ENCODE data around the gene ECM1. TPM values are rescaled to one million over a fixed set of nuclear protein-coding genes. Genes with fewer than 3 reads are reported as not detected.
A peak's percentile ranks its signal among the peaks of the same experiment; 100 is the strongest.

ECM1 gene
- total and polyA plus RNA-seq, 2 donors (not counting 1 experiment from before 2014, with no cell fraction given), result 25.1 to 108 TPM

GRCh38 chr1:150530491-150531159 lies 22.7 kb downstream of the ECM1 start:
- Histone ChIP-seq H3K4me2 (ENCODE audit: extremely low read depth, insufficient read depth, low read length) (no peak overlapping the region), H2AFZ (ENCODE audit: low read length) (no peak overlapping the region), H3K27ac (ENCODE audit: insufficient read depth, low read length) (no peak overlapping the region), H3K4me3 (replicated peaks in 1 of 4; ENCODE audit: control extremely low read depth in 1 of 4, insufficient read depth in 1 of 4, low read depth in 3 of 4, low read length in 4 of 4) (no peak overlapping the region), H3K4me1 (ENCODE audit: control insufficient read depth, extremely low read depth, insufficient read depth, low read length) (peaks cover 6% of the 10 kb centered on the region), H3K27me3 (ENCODE audit: control insufficient read depth, insufficient read depth, low read length) (no peaks in the 10 kb centered on the region), H3K36me3 (ENCODE audit: control insufficient read depth, insufficient read depth, low read length) (no peaks in the 10 kb centered on the region), H3K9me3 (ENCODE audit: control insufficient read depth, insufficient read depth, low read depth, low read length) (no peaks in the 10 kb centered on the region), H3K9ac (ENCODE audit: insufficient read depth, low read length) (no peak overlapping the region), H4K20me1 (ENCODE audit: control insufficient read depth, extremely low read depth, insufficient read depth, low read length) (no peaks in the 10 kb centered on the region), H3K79me2 (ENCODE audit: control insufficient read depth, insufficient read depth, low read length) (no peaks in the 10 kb centered on the region)
- DNase-seq (ENCODE audit: low read depth in 2 of 2), result no peak
- no peak for TF ChIP-seq EZH2 (IDR thresholded peaks at IDR 0.05; ENCODE audit: low read length, missing control alignments)
- TF ChIP-seq CTCF (conservative IDR thresholded peaks at IDR 0.05 in 1 of 2, IDR thresholded peaks at IDR 0.05 in 1 of 2; ENCODE audit: low read depth in 1 of 2, low read length in 2 of 2), result no peak

DNA sequence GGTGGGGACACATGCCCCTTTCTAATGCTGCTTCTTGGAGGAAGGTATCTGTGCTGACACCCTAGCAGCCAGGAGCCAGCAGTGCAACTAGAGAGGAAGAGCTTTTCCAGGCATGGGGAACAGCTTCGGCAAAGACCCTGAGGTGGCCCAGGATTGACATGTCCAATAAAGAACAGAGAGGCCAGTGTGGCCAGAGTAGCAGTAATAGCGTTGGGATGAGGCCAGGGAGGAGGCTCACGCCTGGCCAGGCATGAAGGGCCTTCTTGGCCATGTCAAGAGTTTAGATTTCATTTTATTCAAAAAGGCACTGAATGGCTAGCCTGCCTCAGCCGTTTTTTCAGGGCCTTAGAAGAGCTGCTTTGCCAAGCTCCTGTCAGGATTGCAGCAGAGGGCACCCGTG lies 25.0 kb downstream of the ECM1 start:
- Histone ChIP-seq H3K4me3 (replicated peaks in 1 of 4; ENCODE audit: control extremely low read depth in 1 of 4, insufficient read depth in 1 of 4, low read depth in 3 of 4, low read length in 4 of 4) (no peak overlapping the region), H3K4me1 (ENCODE audit: control insufficient read depth, extremely low read depth, insufficient read depth, low read length) (peaks cover 12% of the 10 kb centered on the region), H3K9me3 (ENCODE audit: control insufficient read depth, insufficient read depth, low read depth, low read length) (no peaks in the 10 kb centered on the region), H3K4me2 (ENCODE audit: extremely low read depth, insufficient read depth, low read length) (no peak overlapping the region), H4K20me1 (ENCODE audit: control insufficient read depth, extremely low read depth, insufficient read depth, low read length) (no peaks in the 10 kb centered on the region), H3K79me2 (ENCODE audit: control insufficient read depth, insufficient read depth, low read length) (no peaks in the 10 kb centered on the region), H3K9ac (ENCODE audit: insufficient read depth, low read length) (no peak overlapping the region), H3K36me3 (ENCODE audit: control insufficient read depth, insufficient read depth, low read length) (no peaks in the 10 kb centered on the region), H3K27ac (ENCODE audit: insufficient read depth, low read length) (no peak overlapping the region), H2AFZ (ENCODE audit: low read length) (no peak overlapping the region), H3K27me3 (ENCODE audit: control insufficient read depth, insufficient read depth, low read length) (no peaks in the 10 kb centered on the region)
- no peak for TF ChIP-seq EZH2 (IDR thresholded peaks at IDR 0.05; ENCODE audit: low read length, missing control alignments)
- no peak for TF ChIP-seq CTCF (conservative IDR thresholded peaks at IDR 0.05 in 1 of 2, IDR thresholded peaks at IDR 0.05 in 1 of 2; ENCODE audit: low read depth in 1 of 2, low read length in 2 of 2)
- DNase-seq (ENCODE audit: low read depth in 2 of 2), result peak in 1 of 2 donors; percentile 43

DNA sequence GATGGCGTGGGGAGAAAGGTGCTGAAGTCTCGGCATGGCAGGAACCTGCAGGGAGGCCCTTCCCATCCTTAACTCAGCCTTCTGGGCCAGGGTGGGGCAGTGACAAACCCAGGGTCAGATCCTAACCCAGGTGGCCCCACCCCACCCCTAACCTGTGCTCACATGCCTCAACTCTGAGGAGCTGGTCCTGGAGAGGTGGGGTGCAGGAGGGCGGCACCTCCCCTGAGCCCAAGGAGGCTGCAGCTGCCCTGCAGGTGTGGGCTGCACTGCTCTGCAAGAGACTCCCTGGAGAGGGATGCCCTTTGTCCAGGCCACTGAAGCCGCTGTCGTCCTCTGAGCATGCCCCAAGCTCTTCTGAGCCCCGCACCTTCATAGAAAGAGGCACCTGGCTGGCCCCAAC lies 26.1 kb downstream of the ECM1 start:
- H3K9ac ChIP-seq (ENCODE audit: insufficient read depth, low read length), result no peak overlapping the region
- no peaks in the 10 kb centered on the region for H3K79me2 ChIP-seq (ENCODE audit: control insufficient read depth, insufficient read depth, low read length)
- no peaks in the 10 kb centered on the region for H3K36me3 ChIP-seq (ENCODE audit: control insufficient read depth, insufficient read depth, low read length)
- no peak overlapping the region for H3K4me2 ChIP-seq (ENCODE audit: extremely low read depth, insufficient read depth, low read length)
- peaks cover 12% of the 10 kb centered on the region for H3K4me1 ChIP-seq (ENCODE audit: control insufficient read depth, extremely low read depth, insufficient read depth, low read length)
- TF ChIP-seq CTCF (conservative IDR thresholded peaks at IDR 0.05 in 1 of 2, IDR thresholded peaks at IDR 0.05 in 1 of 2; ENCODE audit: low read depth in 1 of 2, low read length in 2 of 2) (no peak), EZH2 (IDR thresholded peaks at IDR 0.05; ENCODE audit: low read length, missing control alignments) (no peak)
- H3K27me3 ChIP-seq (ENCODE audit: control insufficient read depth, insufficient read depth, low read length), result no peaks in the 10 kb centered on the region
- no peaks in the 10 kb centered on the region for H4K20me1 ChIP-seq (ENCODE audit: control insufficient read depth, extremely low read depth, insufficient read depth, low read length)
- no peak overlapping the region for H2AFZ ChIP-seq (ENCODE audit: low read length)
- H3K4me3 ChIP-seq (replicated peaks in 1 of 4; ENCODE audit: control extremely low read depth in 1 of 4, insufficient read depth in 1 of 4, low read depth in 3 of 4, low read length in 4 of 4), result no peak overlapping the region
- DNase-seq (ENCODE audit: low read depth in 2 of 2), result no peak
- no peak overlapping the region for H3K27ac ChIP-seq (ENCODE audit: insufficient read depth, low read length)
- H3K9me3 ChIP-seq (ENCODE audit: control insufficient read depth, insufficient read depth, low read depth, low read length), result no peaks in the 10 kb centered on the region
